Endothelial cell of umbilical vein (primary cell): Measurements from ENCODE around the gene NALCN. TPM values are rescaled to one million over a fixed set of nuclear protein-coding genes. Genes with fewer than 3 reads are reported as not detected.

Experiments used
- BruUV-seq: library from RNA; stranded (reverse); fragments of 400-500 nt; replicated peaks from 2 replicates; lab custom pipeline; 2021; lab: Mats Ljungman, UMichigan
- CTCF ChIA-PET: fragments of 300-600, 350-600 bp; sonication (Branson Sonifier 250); formaldehyde crosslinking; loops from one replicate; lab custom pipeline; 2021; ENCODE audit warnings: antibody characterized with exemption, inconsistent platforms; lab: Charles Lee
- POLR2A ChIA-PET: fragments of 300-600, 350-600 bp; sonication (Branson Sonifier 250); formaldehyde crosslinking; loops from one replicate; lab custom pipeline; 2021; ENCODE audit warnings: antibody characterized with exemption, inconsistent platforms; lab: Charles Lee
- DNase-seq: peaks from one replicate; pipeline ENCODE4 v3.0.0-alpha.2; 2011; ENCODE audit warnings: low read depth, low spot score
- FAIRE-seq: peaks from 2 replicates; lab custom pipeline; 2011; peaks lifted over from hg19 to GRCh38; lab: Jason Lieb, UNC
- H2AFZ ChIP-seq: 2 replicates; pipeline ENCODE4 v1.6.0; 2012; ENCODE audit warnings: low read depth, low read length, control low read depth, inconsistent platforms
- H3K27ac ChIP-seq: 2 replicates; pipeline ENCODE4 v1.5.1; 2011; ENCODE audit warnings: low read depth, mild to moderate bottlenecking, control low read depth, low read length, moderate library complexity; ENCODE audit not compliant: insufficient read depth
- H3K27me3 ChIP-seq, 2 experiments: 2 replicates each; pipeline versions ENCODE4 v1.6.0 to v1.6.1; 2011; ENCODE audit warnings: low read length in 2 of 2, mixed read lengths in 1 of 2; ENCODE audit not compliant: control insufficient read depth in 2 of 2, insufficient read depth in 2 of 2
- H3K36me3 ChIP-seq, 2 experiments: 2 replicates in 1 of 2; 3 replicates in 1 of 2; pipeline ENCODE4 v1.5.1; 2011; ENCODE audit warnings: low read length in 2 of 2, mild to moderate bottlenecking in 1 of 2, moderate library complexity in 1 of 2; ENCODE audit not compliant: control insufficient read depth in 2 of 2, insufficient read depth in 2 of 2; ENCODE audit errors: extremely low read depth in 1 of 2
- H3K4me1 ChIP-seq: 3 replicates; pipeline ENCODE4 v1.5.1; 2011; ENCODE audit warnings: mild to moderate bottlenecking, low read length; ENCODE audit not compliant: control insufficient read depth, insufficient read depth; ENCODE audit errors: extremely low read depth
- H3K4me2 ChIP-seq: 2 replicates; pipeline ENCODE4 v1.6.1; 2011; ENCODE audit warnings: low read length, control low read depth, mixed read lengths; ENCODE audit not compliant: insufficient read depth
- H3K4me3 ChIP-seq, 3 experiments: fragments of 200-600 bp in 1 of 3; sonication (generic), shearing (Covaris generic) in 1 of 3; replicated peaks in 1 of 3; 2 replicates each; pipeline ENCODE4 v1.5.1; 2011 to 2016; ENCODE audit warnings: control low read depth in 3 of 3, low read length in 3 of 3, mild to moderate bottlenecking in 2 of 3, inconsistent platforms in 1 of 3, low read depth in 1 of 3, moderate library complexity in 1 of 3; ENCODE audit not compliant: insufficient read depth in 1 of 3
- H3K79me2 ChIP-seq: 2 replicates; pipeline ENCODE4 v1.6.0; 2012; ENCODE audit warnings: low read length, inconsistent platforms; ENCODE audit not compliant: control insufficient read depth, insufficient read depth
- H3K9ac ChIP-seq: replicated peaks from 2 replicates; pipeline ENCODE3; 2011; ENCODE audit warnings: low read length, control low read depth; ENCODE audit not compliant: insufficient read depth; ENCODE audit errors: extremely low read depth
- H3K9me1 ChIP-seq: replicated peaks from 3 replicates; pipeline ENCODE4 v1.6.0; 2011; ENCODE audit warnings: mild to moderate bottlenecking, low read length; ENCODE audit not compliant: control insufficient read depth, insufficient read depth; ENCODE audit errors: extremely low read depth
- H3K9me3 ChIP-seq: replicated peaks from 2 replicates; pipeline ENCODE4 v1.5.1; 2012; ENCODE audit warnings: low read length, inconsistent platforms; ENCODE audit not compliant: control insufficient read depth, insufficient read depth
- H4K20me1 ChIP-seq: replicated peaks from 2 replicates; pipeline ENCODE3; 2011; ENCODE audit warnings: mild to moderate bottlenecking, low read length; ENCODE audit not compliant: control insufficient read depth, insufficient read depth; ENCODE audit errors: extremely low read depth
- CTCF ChIP-seq, 2 donors: IDR thresholded peaks; 1 replicate in 1 of 2; 2 replicates in 1 of 2; pipeline ENCODE4 v1.5.1; 2011; ENCODE audit warnings: low read length in 2 of 2, mild to moderate bottlenecking in 2 of 2, moderate library complexity in 2 of 2, control low read depth in 1 of 2, inconsistent platforms in 1 of 2, low read depth in 1 of 2; ENCODE audit not compliant: insufficient read depth in 1 of 2; ENCODE audit errors: extremely low read depth in 1 of 2
- EZH2 ChIP-seq: IDR thresholded peaks from 2 replicates; pipeline ENCODE4 v1.6.1; 2012; ENCODE audit warnings: borderline replicate concordance, low read depth, mild to moderate bottlenecking, moderate library complexity, low read length, inconsistent platforms; ENCODE audit not compliant: severe bottlenecking
- FOS ChIP-seq: IDR thresholded peaks from 2 replicates; pipeline ENCODE4 v1.6.1; 2011; ENCODE audit warnings: mild to moderate bottlenecking, low read length, moderate library complexity, borderline replicate concordance; ENCODE audit not compliant: insufficient read depth
- GATA2 ChIP-seq: IDR thresholded peaks from 2 replicates; pipeline ENCODE4 v1.7.0; 2011; ENCODE audit warnings: low read depth, mild to moderate bottlenecking, moderate library complexity, mixed read lengths, low read length; ENCODE audit not compliant: insufficient read length, insufficient read depth
- JUN ChIP-seq: IDR thresholded peaks from 2 replicates; pipeline ENCODE4 v1.6.1; 2011; ENCODE audit warnings: borderline replicate concordance, low read depth; ENCODE audit not compliant: insufficient read length, insufficient read depth
- MAX ChIP-seq: IDR thresholded peaks from 2 replicates; pipeline ENCODE4 v1.6.1; 2011; ENCODE audit not compliant: insufficient read depth, insufficient read length
- MYC ChIP-seq: IDR thresholded peaks from one replicate; pipeline ENCODE4 v1.6.1; 2011; ENCODE audit warnings: mild to moderate bottlenecking, low read depth, low read length
- POLR2A ChIP-seq: IDR thresholded peaks from 2 replicates; pipeline ENCODE4 v1.6.1; 2012; ENCODE audit warnings: low read depth, mild to moderate bottlenecking, control low read depth, low read length
- POLR2AphosphoS5 ChIP-seq: IDR thresholded peaks from 2 replicates; pipeline ENCODE4 v1.6.1; 2012; ENCODE audit warnings: low read depth, mild to moderate bottlenecking, control low read depth, low read length, moderate library complexity; ENCODE audit not compliant: insufficient read depth
- dilution Hi-C: fragments of 300-500 bp; cut with MboI; formaldehyde crosslinking; loops from one replicate; pipeline ENCODE4 v1.15.0; 2019; ENCODE audit warnings: low sequenced_read_pairs; ENCODE audit not compliant: extremely low pct_ligation_motif_present
- intact Hi-C: fragments of 100-400 bp; cut with micrococcal nuclease; formaldehyde crosslinking; loops from one replicate; pipeline ENCODE4 v1.10.0; 2022
- polyA plus RNA-seq, 4 experiments: library from polyadenylated mRNA; depleted of rRNA in 3 of 4; stranded (reverse) in 3 of 4; unstranded in 1 of 4; fragments of >200 nt; gene quantifications; 2 replicates each; pipeline versions ENCODE4 v1.2.1 to v1.2.3, GENCODE V29; 2011 to 2012; ENCODE audit warnings: missing spikeins in 1 of 4
- total RNA-seq: library from RNA; stranded (reverse); gene quantifications from 2 replicates; pipeline ENCODE4 v1.2.3, GENCODE V29; 2021

The NALCN gene
- total and polyA plus RNA-seq, 2 donors (not counting 3 experiments of a cell fraction or from before 2014, with no cell fraction given) = 3.3 to 4.4 TPM

- H2AFZ ChIP-seq = no peak overlapping the region
Observed at GRCh38 chr13:101433895-101434294, 17.6 kb upstream of the NALCN start.

More at GRCh38 chr13:101433895-101434294, 17.6 kb upstream of the NALCN start:
- intact Hi-C loops (no loop called here), dilution Hi-C loops (no loop called here)
- no peaks in the 10 kb centered on the region for H3K79me2 ChIP-seq
- H3K36me3 ChIP-seq = no peaks in the 10 kb centered on the region
- TF ChIP-seq MAX = no peak
- no peak for TF ChIP-seq MYC
- no peak for TF ChIP-seq FOS
- no peak for TF ChIP-seq JUN
- no peak for TF ChIP-seq CTCF (IDR thresholded peaks at IDR 0.05; ENCODE audit: extremely low read depth in 1 of 2, insufficient read depth in 1 of 2, low read depth in 1 of 2, low read length in 2 of 2)
- TF ChIP-seq POLR2AphosphoS5 = no peak
- TF ChIP-seq POLR2A = no peak
- no peak for TF ChIP-seq GATA2
- TF ChIP-seq EZH2 = no peak
- H3K9me3 ChIP-seq = no peaks in the 10 kb centered on the region
- no peak for FAIRE-seq
- ChIA-PET CTCF (no interaction called here), POLR2A (no interaction called here)
- no peaks in the 10 kb centered on the region for H3K4me1 ChIP-seq
- H4K20me1 ChIP-seq = no peaks in the 10 kb centered on the region
- H3K9ac ChIP-seq = no peak overlapping the region
- no peaks in the 10 kb centered on the region for H3K27me3 ChIP-seq
- no peak for DNase-seq
- no peaks in the 10 kb centered on the region for H3K9me1 ChIP-seq
- no peak overlapping the region for H3K27ac ChIP-seq
- no peak overlapping the region for H3K4me3 ChIP-seq
- H3K4me2 ChIP-seq = no peak overlapping the region
- no TSS peak for BruUV-seq
